ENCODE results near the gene TOR4A. TPM values are rescaled to one million over a fixed set of nuclear protein-coding genes. Genes with fewer than 3 reads are reported as not detected.
A peak's percentile ranks its signal among the peaks of the same experiment; 100 is the strongest.

Gene TOR4A
- total and polyA plus RNA-seq, 10 of the 15 experiments (the other 5 are each of a cell fraction or from before 2014, with no cell fraction given) = 2.0 to 19.9 (median 3.7) TPM

DNA sequence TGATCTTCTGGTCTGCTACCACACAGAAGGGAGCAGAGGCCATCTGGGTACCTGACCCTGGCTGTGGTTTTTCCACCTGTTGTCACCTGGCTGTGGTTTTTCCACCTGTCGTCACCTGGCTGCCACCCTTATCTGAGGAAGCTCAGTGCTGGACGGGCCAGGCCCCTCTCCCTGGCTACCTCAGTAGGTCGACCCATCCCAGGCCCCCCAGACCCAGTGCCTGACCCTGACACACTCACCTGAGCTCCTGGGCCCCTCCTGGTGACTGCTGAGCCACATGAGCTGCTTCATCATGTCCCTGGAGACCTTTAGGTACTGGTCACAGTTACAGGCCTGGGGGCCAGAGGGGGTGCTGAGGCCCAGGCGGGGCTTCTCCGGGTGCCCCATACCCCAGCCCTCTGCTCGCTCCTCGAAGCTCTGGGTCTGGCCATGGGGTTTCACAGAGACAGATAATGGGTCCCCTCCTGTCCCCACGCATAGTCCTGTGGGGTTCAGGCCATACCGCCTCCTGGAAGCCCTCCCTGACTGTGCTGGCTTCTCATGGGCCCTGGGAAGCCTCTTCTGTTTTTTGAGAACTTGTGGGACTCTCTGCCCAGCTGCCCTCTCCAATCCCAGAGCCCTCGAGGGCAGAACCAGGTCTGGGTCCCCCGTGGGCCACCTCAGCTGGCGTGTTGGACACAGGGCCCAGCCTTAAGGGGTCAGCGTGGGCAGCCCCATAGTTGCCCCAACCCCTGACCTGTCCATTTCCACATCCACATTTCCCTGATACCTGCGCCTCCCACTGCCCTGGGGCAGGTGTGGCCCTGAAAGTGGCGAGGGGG lies 32.1 kb downstream of the TOR4A start:
- no peak for FAIRE-seq
- ChIA-PET POLR2A (no interaction called here), SMC1A (ENCODE audit: uncharacterized antibody, unreplicated experiment) (no interaction called here), RAD21 (ENCODE audit: unreplicated experiment) (no interaction called here), CTCF (interaction anchor here (1.8 kb wide), 1 partner anchor 8 kb away, joined by 5 read pairs; the partner anchor contains the start of gene NRARP)
- Histone ChIP-seq H3K36me3 (ENCODE audit: control insufficient read depth in 2 of 2, insufficient read depth in 2 of 2, low read length in 1 of 2) (no peaks in the 10 kb centered on the region), H2AFZ (ENCODE audit: control insufficient read depth, low read depth, low read length) (no peak overlapping the region), H3K9me3 (replicated peaks; ENCODE audit: control insufficient read depth, insufficient read depth, low read length) (no peaks in the 10 kb centered on the region), H3K27me3 (replicated peaks in 1 of 2; ENCODE audit: control insufficient read depth in 2 of 2, insufficient read depth in 2 of 2, low read length in 1 of 2) (no peaks in the 10 kb centered on the region), H3K4me2 (ENCODE audit: control insufficient read depth, insufficient read depth) (no peak overlapping the region), H3K79me2 (ENCODE audit: control insufficient read depth, insufficient read depth, low read length) (no peaks in the 10 kb centered on the region), H3K27ac (ENCODE audit: control insufficient read depth, insufficient read depth) (no peak overlapping the region), H3K4me3 (no peak overlapping the region), H3K9ac (ENCODE audit: control insufficient read depth, insufficient read depth, low read length) (no peak overlapping the region), H4K20me1 (ENCODE audit: control insufficient read depth, insufficient read depth) (no peaks in the 10 kb centered on the region), H3K4me1 (ENCODE audit: control insufficient read depth, insufficient read depth, low read length) (peaks cover 12% of the 10 kb centered on the region)
- BruUV-seq (replicated peaks) = no TSS peak
- intact Hi-C loops (cut with micrococcal nuclease; ENCODE audit: unreplicated experiment) = no loop called here
- in situ Hi-C loops (cut with MboI) = no loop called here
- 34% methylated on average over 15 of the region's 15 CpGs for WGBS (ENCODE audit: insufficient coverage, insufficient replicate concordance, low lambda C conversion rate, missing lambda C conversion rate)
- 0 out of 2 replicates have a peak, but pooled peaks have one; percentile 15 for TF ChIP-seq RUNX3 (IDR thresholded peaks at IDR 0.05; ENCODE audit: low read length)
- TF ChIP-seq, protein P1, sequence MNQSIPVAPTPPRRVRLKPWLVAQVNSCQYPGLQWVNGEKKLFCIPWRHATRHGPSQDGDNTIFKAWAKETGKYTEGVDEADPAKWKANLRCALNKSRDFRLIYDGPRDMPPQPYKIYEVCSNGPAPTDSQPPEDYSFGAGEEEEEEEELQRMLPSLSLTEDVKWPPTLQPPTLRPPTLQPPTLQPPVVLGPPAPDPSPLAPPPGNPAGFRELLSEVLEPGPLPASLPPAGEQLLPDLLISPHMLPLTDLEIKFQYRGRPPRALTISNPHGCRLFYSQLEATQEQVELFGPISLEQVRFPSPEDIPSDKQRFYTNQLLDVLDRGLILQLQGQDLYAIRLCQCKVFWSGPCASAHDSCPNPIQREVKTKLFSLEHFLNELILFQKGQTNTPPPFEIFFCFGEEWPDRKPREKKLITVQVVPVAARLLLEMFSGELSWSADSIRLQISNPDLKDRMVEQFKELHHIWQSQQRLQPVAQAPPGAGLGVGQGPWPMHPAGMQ (IDR thresholded peaks at IDR 0.05; ENCODE audit: borderline replicate concordance) = no peak
- no peak for DNase-seq (ENCODE audit: low read depth, low spot score)
- no peak for ATAC-seq

DNA sequence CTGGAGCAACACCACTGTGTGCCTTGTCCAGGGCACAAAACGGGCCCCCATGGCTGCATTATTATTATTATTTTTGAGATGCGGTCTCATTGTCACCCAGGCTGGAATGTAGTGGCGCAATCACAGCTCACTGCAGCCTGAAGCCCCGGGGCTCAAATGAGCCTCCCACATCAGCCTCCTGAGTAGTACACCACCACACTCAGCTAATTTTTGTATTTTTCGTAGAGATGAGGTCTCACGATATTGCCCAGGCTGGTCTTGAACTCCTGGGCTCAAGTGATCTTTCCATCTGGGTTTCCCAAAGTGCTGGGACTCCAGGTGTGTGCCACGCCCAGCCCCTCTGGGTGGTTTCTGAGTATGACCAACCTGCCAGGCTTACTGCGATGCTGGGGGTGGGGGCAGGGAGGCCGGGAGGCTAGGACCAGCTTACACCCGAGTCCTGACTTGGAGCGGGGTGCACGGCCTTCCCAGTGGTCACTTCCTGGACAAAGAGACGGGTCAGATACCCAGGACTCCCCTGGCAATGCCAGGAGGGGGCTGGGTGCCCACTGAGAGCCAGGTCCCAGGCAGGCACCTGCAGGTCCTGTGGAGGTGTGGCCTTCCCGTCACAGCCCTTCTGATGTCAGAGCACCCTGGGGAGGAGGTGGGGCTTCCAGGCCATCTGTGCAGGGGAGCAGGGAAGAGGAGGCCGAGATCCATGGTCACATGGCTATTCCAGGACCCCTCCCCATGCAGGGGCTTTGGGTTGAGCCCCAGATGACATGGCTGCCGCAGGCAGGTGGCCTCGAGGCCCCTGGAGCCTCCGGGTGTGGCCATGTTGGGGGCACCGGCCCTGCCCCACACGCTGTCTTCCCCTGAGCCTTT lies 32.9 kb downstream of the TOR4A start:
- Histone ChIP-seq H3K79me2 (ENCODE audit: control insufficient read depth, insufficient read depth, low read length) (no peaks in the 10 kb centered on the region), H3K27ac (ENCODE audit: control insufficient read depth, insufficient read depth) (no peak overlapping the region), H2AFZ (ENCODE audit: control insufficient read depth, low read depth, low read length) (no peak overlapping the region), H3K4me2 (ENCODE audit: control insufficient read depth, insufficient read depth) (no peak overlapping the region), H3K27me3 (replicated peaks in 1 of 2; ENCODE audit: control insufficient read depth in 2 of 2, insufficient read depth in 2 of 2, low read length in 1 of 2) (no peaks in the 10 kb centered on the region), H3K36me3 (ENCODE audit: control insufficient read depth in 2 of 2, insufficient read depth in 2 of 2, low read length in 1 of 2) (no peaks in the 10 kb centered on the region), H3K9me3 (replicated peaks; ENCODE audit: control insufficient read depth, insufficient read depth, low read length) (no peaks in the 10 kb centered on the region), H3K4me3 (no peak overlapping the region), H3K9ac (ENCODE audit: control insufficient read depth, insufficient read depth, low read length) (no peak overlapping the region), H4K20me1 (ENCODE audit: control insufficient read depth, insufficient read depth) (no peaks in the 10 kb centered on the region), H3K4me1 (ENCODE audit: control insufficient read depth, insufficient read depth, low read length) (peaks cover 9% of the 10 kb centered on the region)
- ATAC-seq = no peak
- ChIA-PET RAD21 (ENCODE audit: unreplicated experiment) (no interaction called here), POLR2A (no interaction called here), SMC1A (ENCODE audit: uncharacterized antibody, unreplicated experiment) (no interaction called here), CTCF (interaction anchor here (1.8 kb wide), 1 partner anchor 9 kb away, joined by 5 read pairs; the partner anchor contains the start of gene NRARP)
- intact Hi-C loops (cut with micrococcal nuclease; ENCODE audit: unreplicated experiment) = no loop called here
- WGBS (ENCODE audit: insufficient coverage, insufficient replicate concordance, low lambda C conversion rate, missing lambda C conversion rate) = 41% methylated on average over 20 of the region's 20 CpGs
- BruUV-seq (replicated peaks) = no TSS peak
- FAIRE-seq = no peak
- no peak for DNase-seq (ENCODE audit: low read depth, low spot score)
- in situ Hi-C loops (cut with MboI) = no loop called here
- TF ChIP-seq, protein P2, sequence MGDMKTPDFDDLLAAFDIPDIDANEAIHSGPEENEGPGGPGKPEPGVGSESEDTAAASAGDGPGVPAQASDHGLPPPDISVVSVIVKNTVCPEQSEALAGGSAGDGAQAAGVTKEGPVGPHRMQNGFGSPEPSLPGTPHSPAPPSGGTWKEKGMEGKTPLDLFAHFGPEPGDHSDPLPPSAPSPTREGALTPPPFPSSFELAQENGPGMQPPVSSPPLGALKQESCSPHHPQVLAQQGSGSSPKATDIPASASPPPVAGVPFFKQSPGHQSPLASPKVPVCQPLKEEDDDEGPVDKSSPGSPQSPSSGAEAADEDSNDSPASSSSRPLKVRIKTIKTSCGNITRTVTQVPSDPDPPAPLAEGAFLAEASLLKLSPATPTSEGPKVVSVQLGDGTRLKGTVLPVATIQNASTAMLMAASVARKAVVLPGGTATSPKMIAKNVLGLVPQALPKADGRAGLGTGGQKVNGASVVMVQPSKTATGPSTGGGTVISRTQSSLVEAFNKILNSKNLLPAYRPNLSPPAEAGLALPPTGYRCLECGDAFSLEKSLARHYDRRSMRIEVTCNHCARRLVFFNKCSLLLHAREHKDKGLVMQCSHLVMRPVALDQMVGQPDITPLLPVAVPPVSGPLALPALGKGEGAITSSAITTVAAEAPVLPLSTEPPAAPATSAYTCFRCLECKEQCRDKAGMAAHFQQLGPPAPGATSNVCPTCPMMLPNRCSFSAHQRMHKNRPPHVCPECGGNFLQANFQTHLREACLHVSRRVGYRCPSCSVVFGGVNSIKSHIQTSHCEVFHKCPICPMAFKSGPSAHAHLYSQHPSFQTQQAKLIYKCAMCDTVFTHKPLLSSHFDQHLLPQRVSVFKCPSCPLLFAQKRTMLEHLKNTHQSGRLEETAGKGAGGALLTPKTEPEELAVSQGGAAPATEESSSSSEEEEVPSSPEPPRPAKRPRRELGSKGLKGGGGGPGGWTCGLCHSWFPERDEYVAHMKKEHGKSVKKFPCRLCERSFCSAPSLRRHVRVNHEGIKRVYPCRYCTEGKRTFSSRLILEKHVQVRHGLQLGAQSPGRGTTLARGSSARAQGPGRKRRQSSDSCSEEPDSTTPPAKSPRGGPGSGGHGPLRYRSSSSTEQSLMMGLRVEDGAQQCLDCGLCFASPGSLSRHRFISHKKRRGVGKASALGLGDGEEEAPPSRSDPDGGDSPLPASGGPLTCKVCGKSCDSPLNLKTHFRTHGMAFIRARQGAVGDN (IDR thresholded peaks at IDR 0.05) = no peak
- TF ChIP-seq SREBF1 (IDR thresholded peaks at IDR 0.05; ENCODE audit: low read length) (no peak), STAT3 (IDR thresholded peaks at IDR 0.05; ENCODE audit: low read depth, low read length) (no peak), SUPT20H (IDR thresholded peaks at IDR 0.05; ENCODE audit: borderline replicate concordance, control insufficient read depth, low read depth, low read length) (no peak)
- TF ChIP-seq, protein P3, sequence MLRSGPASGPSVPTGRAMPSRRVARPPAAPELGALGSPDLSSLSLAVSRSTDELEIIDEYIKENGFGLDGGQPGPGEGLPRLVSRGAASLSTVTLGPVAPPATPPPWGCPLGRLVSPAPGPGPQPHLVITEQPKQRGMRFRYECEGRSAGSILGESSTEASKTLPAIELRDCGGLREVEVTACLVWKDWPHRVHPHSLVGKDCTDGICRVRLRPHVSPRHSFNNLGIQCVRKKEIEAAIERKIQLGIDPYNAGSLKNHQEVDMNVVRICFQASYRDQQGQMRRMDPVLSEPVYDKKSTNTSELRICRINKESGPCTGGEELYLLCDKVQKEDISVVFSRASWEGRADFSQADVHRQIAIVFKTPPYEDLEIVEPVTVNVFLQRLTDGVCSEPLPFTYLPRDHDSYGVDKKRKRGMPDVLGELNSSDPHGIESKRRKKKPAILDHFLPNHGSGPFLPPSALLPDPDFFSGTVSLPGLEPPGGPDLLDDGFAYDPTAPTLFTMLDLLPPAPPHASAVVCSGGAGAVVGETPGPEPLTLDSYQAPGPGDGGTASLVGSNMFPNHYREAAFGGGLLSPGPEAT (IDR thresholded peaks at IDR 0.05; ENCODE audit: low read depth) = no peak

All from GM12878 (cell line).